MM.1S (cell line): ENCODE data around the gene RTN4.

Experiments used
- CTCF ChIP-seq: fragments of 300-600 bp; sonication (generic); IDR thresholded peaks from 2 replicates; pipeline ENCODE4 v1.5.1; 2016; ENCODE audit warnings: antibody characterized with exemption, low read length, mixed read lengths
- EZH2 ChIP-seq: fragments of 300-600 bp; sonication (generic); optimal IDR thresholded peaks from 2 replicates; pipeline ENCODE3; 2017; ENCODE audit warnings: low read depth, mild to moderate bottlenecking, antibody characterized with exemption, low read length, mixed read lengths
- EZH2phosphoT487 ChIP-seq: fragments of 300-600 bp; sonication (generic); IDR thresholded peaks from 2 replicates; pipeline ENCODE4 v1.6.1; 2018; ENCODE audit warnings: antibody characterized with exemption, low read length

GRCh38 chr2:54952978-54953456 is 97.2 kb downstream of the RTN4 start:
- TF ChIP-seq CTCF (no peak), EZH2 (no peak), EZH2phosphoT487 (no peak)
